Activated T-cell treated with anti-CD3 and anti-CD28 coated beads for 4 hours (primary cell): ENCODE results near the gene BEND6.
A peak's percentile ranks its signal among the peaks of the same experiment; 100 is the strongest.

Source experiments
- DNase-seq: peaks from one replicate; pipeline ENCODE4 v3.0.0-alpha.2; 2020

BEND6 gene

GRCh38 chr6:56944661-56945060 is 10.2 kb upstream of the BEND6 start:
- no peak for DNase-seq

GRCh38 chr6:56946368-56946767 is 8.5 kb upstream of the BEND6 start:
- no peak for DNase-seq

- DNase-seq, result no peak
These were observed 7.0 kb upstream of the BEND6 start for GRCh38 chr6:56947924-56948323.

- DNase-seq, result no peak
These were observed 5.6 kb upstream of the BEND6 start for GRCh38 chr6:56949265-56949664.

GRCh38 chr6:56949925-56950495 is 4.9 kb upstream of the BEND6 start:
- no peak for DNase-seq

GRCh38 chr6:56951049-56951831 is 3.7 kb upstream of the BEND6 start:
- no peak for DNase-seq

- no peak for DNase-seq
These were observed 1.1 kb upstream of the BEND6 start for GRCh38 chr6:56953597-56954402.

- DNase-seq, result peak; percentile 37
These were observed 556 bp downstream of the BEND6 start for GRCh38 chr6:56955171-56956155.

- DNase-seq, result no peak
These were observed 1.6 kb downstream of the BEND6 start for GRCh38 chr6:56956491-56956890.

- no peak for DNase-seq
These were observed 2.9 kb downstream of the BEND6 start for GRCh38 chr6:56957856-56958255.

- DNase-seq, result no peak
These were observed 3.6 kb downstream of the BEND6 start for GRCh38 chr6:56958481-56958880.

GRCh38 chr6:56959094-56959493 is 4.2 kb downstream of the BEND6 start:
- no peak for DNase-seq

- no peak for DNase-seq
These were observed 5.0 kb downstream of the BEND6 start for GRCh38 chr6:56959938-56960337.

- no peak for DNase-seq
These were observed 6.2 kb downstream of the BEND6 start for GRCh38 chr6:56961151-56961550.

GRCh38 chr6:56962441-56962840 is 7.5 kb downstream of the BEND6 start:
- DNase-seq, result no peak

GRCh38 chr6:56963043-56963442 is 8.1 kb downstream of the BEND6 start:
- no peak for DNase-seq

- DNase-seq, result no peak
These were observed 8.9 kb downstream of the BEND6 start for GRCh38 chr6:56963793-56964192.

- DNase-seq, result no peak
These were observed 10.2 kb downstream of the BEND6 start for GRCh38 chr6:56965126-56965525.

GRCh38 chr6:56970849-56971248 is 15.9 kb downstream of the BEND6 start:
- no peak for DNase-seq

GRCh38 chr6:56977192-56977591 is 22.3 kb downstream of the BEND6 start:
- no peak for DNase-seq

- DNase-seq, result no peak
These were observed 23.6 kb downstream of the BEND6 start for GRCh38 chr6:56978530-56978929.

- no peak for DNase-seq
These were observed 29.5 kb downstream of the BEND6 start for GRCh38 chr6:56984361-56984760.

- DNase-seq, result no peak
These were observed 30.0 kb downstream of the BEND6 start for GRCh38 chr6:56984884-56985283.
